ENCODE data around the gene AP1S1. TPM values are rescaled to one million over a fixed set of nuclear protein-coding genes. Genes with fewer than 3 reads are reported as not detected.

Gene AP1S1
- total RNA-seq, 1 experiment from 2014 or later: 79.0 TPM

GRCh38 chr7:101156277-101156676, 2.0 kb downstream of the AP1S1 start:
- no TSS peak for BruUV-seq (replicated peaks)
- CTCF ChIA-PET: interaction anchor here (0.6 to 1.3 kb wide), 3 partner anchors 10 to 30 kb away, joined by 3 to 5 read pairs (median 3); partner anchors contain the start of gene VGF
- H3K27me3 ChIP-seq (replicated peaks; ENCODE audit: insufficient read depth, low read depth, low read length, poor library complexity): no peaks in the 10 kb centered on the region

DNA sequence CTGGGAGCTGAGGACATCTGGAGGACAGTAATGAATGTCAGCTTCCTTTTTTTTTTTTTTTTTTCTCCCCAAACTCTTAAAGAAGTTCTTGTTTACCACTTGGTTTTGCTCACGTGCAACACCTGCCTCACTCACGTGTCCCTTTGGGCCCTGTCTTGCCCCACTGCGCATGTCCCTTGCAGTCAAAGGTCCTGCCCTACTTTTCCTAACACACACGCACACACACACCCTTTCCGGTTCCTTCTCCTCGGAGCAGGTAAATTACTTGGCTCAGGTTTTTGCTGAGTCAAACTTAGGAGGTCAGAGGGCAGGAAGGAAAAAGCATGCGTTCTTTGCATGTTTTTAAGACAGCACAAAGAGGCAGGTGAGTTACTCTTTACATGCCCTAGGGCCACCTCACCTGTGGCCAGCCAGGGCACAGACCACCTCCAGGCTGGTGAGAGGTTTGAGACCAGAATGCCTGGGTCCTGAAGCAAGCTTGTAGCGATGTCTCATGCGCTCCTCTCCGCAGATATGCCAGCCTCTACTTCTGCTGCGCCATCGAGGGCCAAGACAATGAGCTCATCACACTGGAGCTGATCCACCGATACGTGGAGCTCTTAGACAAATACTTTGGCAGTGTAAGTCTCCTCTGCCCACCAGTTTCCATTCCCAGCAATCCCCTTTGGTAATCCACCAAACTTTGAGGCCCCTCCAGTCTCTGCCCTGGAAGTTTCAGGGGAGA, 2.8 kb downstream of the AP1S1 start:
- DNase-seq (ENCODE audit: low spot score): no peak
- H3K9me3 ChIP-seq (ENCODE audit: low read depth, low read length, poor library complexity, severe bottlenecking): no peaks in the 10 kb centered on the region
- BruUV-seq (replicated peaks): no TSS peak
- peaks cover 21% of the 10 kb centered on the region for H3K4me1 ChIP-seq (ENCODE audit: insufficient read depth, low read length, poor library complexity, severe bottlenecking)
- ChIA-PET CTCF (interaction anchor here (0.5 to 1.3 kb wide), 4 partner anchors 9 to 517 kb away, joined by 3 to 5 read pairs (median 4); partner anchors contain the start of gene VGF), POLR2A (ENCODE audit: low non-redundant PET) (interaction anchor here (0.6 kb wide), 1 partner anchor 68 kb away, joined by 7 read pairs; no protein-coding TSS in a partner anchor)
- peaks cover 4% of the 10 kb centered on the region for H3K36me3 ChIP-seq (ENCODE audit: insufficient read depth, low read length, poor library complexity, severe bottlenecking)
- TF ChIP-seq, protein P1, sequence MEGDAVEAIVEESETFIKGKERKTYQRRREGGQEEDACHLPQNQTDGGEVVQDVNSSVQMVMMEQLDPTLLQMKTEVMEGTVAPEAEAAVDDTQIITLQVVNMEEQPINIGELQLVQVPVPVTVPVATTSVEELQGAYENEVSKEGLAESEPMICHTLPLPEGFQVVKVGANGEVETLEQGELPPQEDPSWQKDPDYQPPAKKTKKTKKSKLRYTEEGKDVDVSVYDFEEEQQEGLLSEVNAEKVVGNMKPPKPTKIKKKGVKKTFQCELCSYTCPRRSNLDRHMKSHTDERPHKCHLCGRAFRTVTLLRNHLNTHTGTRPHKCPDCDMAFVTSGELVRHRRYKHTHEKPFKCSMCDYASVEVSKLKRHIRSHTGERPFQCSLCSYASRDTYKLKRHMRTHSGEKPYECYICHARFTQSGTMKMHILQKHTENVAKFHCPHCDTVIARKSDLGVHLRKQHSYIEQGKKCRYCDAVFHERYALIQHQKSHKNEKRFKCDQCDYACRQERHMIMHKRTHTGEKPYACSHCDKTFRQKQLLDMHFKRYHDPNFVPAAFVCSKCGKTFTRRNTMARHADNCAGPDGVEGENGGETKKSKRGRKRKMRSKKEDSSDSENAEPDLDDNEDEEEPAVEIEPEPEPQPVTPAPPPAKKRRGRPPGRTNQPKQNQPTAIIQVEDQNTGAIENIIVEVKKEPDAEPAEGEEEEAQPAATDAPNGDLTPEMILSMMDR (conservative IDR thresholded peaks at IDR 0.05; ENCODE audit: low read depth, low read length): no peak
- TF ChIP-seq EZH2 (IDR thresholded peaks at IDR 0.05; ENCODE audit: borderline replicate concordance, low read depth, low read length, poor library complexity, severe bottlenecking): no peak
- no peak overlapping the region for H3K4me3 ChIP-seq (ENCODE audit: low read depth, low read length, poor library complexity, severe bottlenecking)
- no peak overlapping the region for H3K27ac ChIP-seq (ENCODE audit: low read depth, low read length, poor library complexity, severe bottlenecking)
- no peaks in the 10 kb centered on the region for H3K27me3 ChIP-seq (replicated peaks; ENCODE audit: insufficient read depth, low read depth, low read length, poor library complexity)
- intact Hi-C loops (cut with micrococcal nuclease; ENCODE audit: unreplicated experiment): no loop called here

More at GRCh38 chr7:101156277-101156676, 2.0 kb downstream of the AP1S1 start:
- Histone ChIP-seq H3K4me3 (ENCODE audit: low read depth, low read length, poor library complexity, severe bottlenecking) (no peak overlapping the region), H3K4me1 (ENCODE audit: insufficient read depth, low read length, poor library complexity, severe bottlenecking) (peaks cover 17% of the 10 kb centered on the region), H3K27ac (ENCODE audit: low read depth, low read length, poor library complexity, severe bottlenecking) (no peak overlapping the region), H3K9me3 (ENCODE audit: low read depth, low read length, poor library complexity, severe bottlenecking) (no peaks in the 10 kb centered on the region), H3K36me3 (ENCODE audit: insufficient read depth, low read length, poor library complexity, severe bottlenecking) (peaks cover 4% of the 10 kb centered on the region)
- no peak for TF ChIP-seq EZH2 (IDR thresholded peaks at IDR 0.05; ENCODE audit: borderline replicate concordance, low read depth, low read length, poor library complexity, severe bottlenecking)
- TF ChIP-seq, protein P1 (conservative IDR thresholded peaks at IDR 0.05; ENCODE audit: low read depth, low read length): peak; percentile 34; the same call in 1 of the 2 replicates
- POLR2A ChIA-PET (ENCODE audit: low non-redundant PET): interaction anchor here (0.6 kb wide), 1 partner anchor 68 kb away, joined by 7 read pairs; no protein-coding TSS in a partner anchor
- DNase-seq (ENCODE audit: low spot score): no peak
- intact Hi-C loops (cut with micrococcal nuclease; ENCODE audit: unreplicated experiment): no loop called here

DNA sequence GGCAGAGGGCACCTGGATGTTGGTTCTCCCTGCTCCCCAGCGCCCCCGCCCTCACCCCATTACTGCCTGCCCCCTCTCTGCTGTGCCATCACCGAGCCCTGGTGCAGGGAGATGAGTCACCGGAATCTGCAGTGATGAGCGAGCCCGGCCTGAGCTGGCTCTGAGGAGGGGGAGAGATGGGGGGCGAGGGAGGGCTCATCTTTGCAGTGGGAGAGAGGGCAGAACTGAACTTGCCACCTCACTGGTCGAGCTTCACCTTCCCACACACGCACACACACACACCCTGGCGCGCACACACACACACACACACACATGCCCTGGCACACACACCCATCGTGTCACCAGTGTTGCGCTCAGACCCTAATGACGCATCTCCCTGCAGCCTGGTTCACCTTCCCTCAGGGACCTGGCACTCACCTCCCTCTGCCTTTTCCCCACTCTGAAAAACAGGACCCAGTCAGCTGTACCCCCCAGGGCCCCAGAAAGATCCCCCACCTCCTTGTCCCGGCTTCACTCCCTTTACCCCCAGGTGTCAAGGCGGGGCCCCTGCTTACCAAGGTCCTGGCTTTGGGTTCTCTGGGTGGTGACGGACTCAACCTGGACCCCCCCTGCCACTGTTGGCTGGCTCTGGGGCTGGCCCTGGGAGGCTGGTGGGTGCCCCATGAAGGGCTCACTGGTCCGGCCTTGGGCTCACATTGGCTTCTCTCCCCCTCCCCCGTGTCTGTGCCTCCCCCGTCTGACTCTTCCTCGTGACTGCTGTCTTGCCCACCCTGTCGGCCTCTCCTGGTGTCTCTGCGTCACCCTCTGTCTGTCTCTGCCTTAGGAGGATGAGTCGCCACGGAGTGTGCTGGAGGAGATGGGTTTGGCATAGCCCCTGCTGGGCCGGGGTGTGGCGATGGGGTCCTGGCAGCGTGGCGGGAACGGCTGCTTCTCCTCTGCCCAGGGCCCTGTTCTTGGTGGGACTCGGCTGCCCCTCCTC, 5.7 kb downstream of the AP1S1 start:
- ChIA-PET POLR2A (ENCODE audit: low non-redundant PET) (no interaction called here), CTCF (no interaction called here)
- no peaks in the 10 kb centered on the region for H3K9me3 ChIP-seq (ENCODE audit: low read depth, low read length, poor library complexity, severe bottlenecking)
- peaks cover 4% of the 10 kb centered on the region for H3K36me3 ChIP-seq (ENCODE audit: insufficient read depth, low read length, poor library complexity, severe bottlenecking)
- intact Hi-C loops (cut with micrococcal nuclease; ENCODE audit: unreplicated experiment): no loop called here
- TF ChIP-seq EZH2 (IDR thresholded peaks at IDR 0.05; ENCODE audit: borderline replicate concordance, low read depth, low read length, poor library complexity, severe bottlenecking): no peak
- TF ChIP-seq, protein P1 (conservative IDR thresholded peaks at IDR 0.05; ENCODE audit: low read depth, low read length): no peak
- peaks cover 8% of the 10 kb centered on the region for H3K27me3 ChIP-seq (replicated peaks; ENCODE audit: insufficient read depth, low read depth, low read length, poor library complexity)
- peaks cover 43% of the 10 kb centered on the region for H3K4me1 ChIP-seq (ENCODE audit: insufficient read depth, low read length, poor library complexity, severe bottlenecking)
- DNase-seq (ENCODE audit: low spot score): no peak
- BruUV-seq (replicated peaks): no TSS peak
- H3K27ac ChIP-seq (ENCODE audit: low read depth, low read length, poor library complexity, severe bottlenecking): no peak overlapping the region
- H3K4me3 ChIP-seq (ENCODE audit: low read depth, low read length, poor library complexity, severe bottlenecking): no peak overlapping the region
